HG03095 (cell line): ENCODE data around the gene LIMA1.
"Not testable (repeated sequence)": the region's sequence is repeated elsewhere in the genome, so short reads cannot be mapped to it uniquely, and the experiment has no call there.

Experiments
- ATAC-seq: cut with Tn5 transposase; IDR thresholded peaks from one replicate; pipeline ENCODE4 v1.9.1; 2021; ENCODE audit warnings: moderate library complexity; ENCODE audit not compliant: unreplicated experiment

Gene LIMA1

DNA sequence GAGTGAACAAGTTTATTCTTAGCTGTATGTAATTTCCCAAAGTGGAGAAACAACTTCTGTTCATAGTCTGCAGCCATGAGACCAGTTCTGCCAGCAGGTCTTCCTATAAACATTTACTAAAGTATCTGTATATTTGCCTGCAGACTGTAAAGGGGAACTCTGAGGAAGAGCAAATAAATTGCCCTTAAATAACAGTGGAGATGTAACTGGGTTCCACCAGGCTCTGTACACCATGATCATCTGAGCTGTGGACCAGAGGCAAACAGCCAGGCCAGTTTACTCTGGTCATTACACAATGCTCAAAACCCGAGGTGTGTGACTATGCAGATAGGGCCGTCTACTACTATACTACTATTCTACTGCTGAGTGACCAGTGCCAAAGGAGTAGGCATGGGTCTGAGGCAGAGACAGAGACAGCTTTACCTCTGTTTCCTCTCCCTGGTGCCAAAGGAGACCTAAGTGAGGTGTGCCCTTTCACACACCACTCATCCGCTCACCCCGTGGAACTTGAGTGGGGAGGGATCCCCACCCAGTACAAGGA is 95.0 kb downstream of the LIMA1 start:
- ATAC-seq: no peak

DNA sequence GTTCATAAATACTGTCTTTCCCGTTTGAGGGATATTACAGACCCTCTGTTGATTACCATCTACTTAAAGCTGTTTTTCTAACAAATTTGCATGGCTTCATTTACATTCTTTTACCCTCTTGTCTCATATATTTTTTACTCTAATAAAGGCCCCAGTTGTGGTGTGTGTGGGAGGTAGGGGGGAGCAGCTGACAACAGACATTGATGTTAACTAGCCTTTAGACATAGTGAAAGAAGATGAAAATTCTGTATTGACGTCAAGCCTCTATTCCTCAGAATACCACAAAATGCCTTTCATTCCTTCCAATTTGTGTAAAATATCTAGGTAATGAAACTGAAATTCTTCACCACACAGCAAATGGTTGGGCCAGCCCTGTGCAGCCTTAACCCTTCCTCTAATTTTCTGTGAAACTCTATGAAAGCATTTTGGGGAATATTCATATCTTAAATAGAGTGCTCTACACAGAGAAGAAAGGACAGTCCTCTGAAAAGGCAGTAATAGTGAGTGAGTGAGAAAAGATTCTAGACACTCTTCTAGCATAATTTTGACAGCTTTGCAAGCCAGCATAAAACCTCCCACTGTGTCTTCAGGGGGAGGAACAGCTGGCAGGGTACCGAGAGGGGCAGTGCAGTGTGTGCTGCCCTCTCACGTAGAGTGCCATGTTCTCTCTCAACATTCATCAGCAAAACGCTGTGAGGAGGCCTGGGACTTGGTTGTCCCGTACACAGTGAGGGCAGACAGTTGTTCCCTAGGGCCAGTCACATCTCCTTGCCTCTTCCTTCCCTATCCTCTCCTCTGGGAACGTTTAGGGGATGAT is 96.0 kb downstream of the LIMA1 start:
- ATAC-seq: peak; percentile 57

DNA sequence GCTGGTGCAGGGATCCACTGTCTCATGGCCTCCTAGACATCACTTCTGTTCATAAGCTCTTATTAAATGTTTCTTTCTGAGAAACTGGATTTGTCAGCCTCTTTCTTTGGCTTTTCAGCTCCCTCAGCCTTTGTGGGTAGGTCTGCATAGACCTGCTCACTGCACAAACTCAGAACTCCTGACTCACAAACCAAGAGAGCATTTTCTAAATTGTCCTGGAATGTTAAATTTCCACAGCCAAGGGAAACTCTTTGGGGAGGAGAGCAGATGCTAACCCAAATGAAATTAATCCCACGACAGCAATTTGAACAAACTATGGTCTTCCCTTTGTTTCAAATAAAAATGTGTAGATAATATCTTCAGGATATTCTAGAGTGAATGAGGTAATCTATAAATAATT is 96.6 kb downstream of the LIMA1 start:
- no peak for ATAC-seq

DNA sequence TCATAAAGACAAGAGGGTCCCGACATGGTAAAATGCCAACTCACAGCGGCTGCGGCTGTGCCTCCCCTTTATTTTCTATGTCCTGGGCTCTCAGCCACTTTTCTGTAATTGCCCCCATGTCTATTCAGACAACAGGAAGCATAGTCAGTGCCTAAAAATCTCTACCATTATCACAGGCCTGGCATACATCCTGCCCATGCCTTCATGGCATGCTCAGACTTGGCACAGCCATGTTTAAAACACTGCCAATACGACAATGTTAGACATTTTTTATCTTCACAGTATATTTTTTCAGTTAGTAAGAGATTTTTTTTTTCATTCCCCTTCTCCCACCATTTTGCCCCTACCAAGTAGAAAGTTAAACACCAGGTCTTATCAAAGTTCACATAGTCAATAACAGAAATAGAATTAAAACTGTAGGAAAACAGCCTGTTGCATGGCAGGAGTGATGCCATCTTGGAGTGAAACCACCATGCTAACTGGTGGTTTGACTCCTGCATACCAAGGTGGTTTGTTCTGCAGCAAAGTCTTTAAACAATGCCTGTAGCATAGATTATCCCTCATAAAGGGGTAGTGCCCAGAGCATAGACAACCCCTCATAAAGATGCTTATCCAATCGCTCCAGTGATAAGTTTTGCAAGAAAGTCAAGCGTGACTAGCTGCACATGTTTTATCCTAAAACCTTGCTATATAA is 97.2 kb downstream of the LIMA1 start:
- no peak for ATAC-seq

DNA sequence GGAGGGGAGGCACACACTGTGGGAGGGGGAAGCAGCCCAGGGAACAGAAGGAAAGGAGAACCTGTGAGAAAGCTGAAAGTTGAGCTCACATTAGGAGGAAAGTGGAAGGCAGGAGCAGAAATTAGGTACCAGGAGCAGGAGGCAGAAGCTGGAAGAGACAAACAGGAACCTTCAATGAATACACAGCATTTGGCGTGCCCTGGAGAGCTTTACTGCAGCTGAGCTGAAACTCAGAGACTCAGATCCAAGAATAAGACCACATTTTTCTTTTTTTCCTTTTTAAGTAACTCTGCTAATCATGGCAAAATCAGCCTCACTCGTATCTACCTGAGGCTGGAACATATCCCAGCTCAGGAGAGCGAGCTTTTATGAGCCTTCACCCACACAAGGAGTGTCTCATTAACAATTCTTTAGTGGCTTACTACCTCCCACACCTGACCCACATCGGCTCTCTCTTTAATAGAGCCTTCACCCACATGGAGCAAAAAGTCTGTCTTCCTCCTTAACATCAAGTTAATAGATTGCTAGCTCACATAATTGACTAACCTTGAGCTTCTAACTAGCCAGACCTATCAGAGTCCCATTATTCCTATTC is 97.9 kb downstream of the LIMA1 start:
- ATAC-seq: no peak

DNA sequence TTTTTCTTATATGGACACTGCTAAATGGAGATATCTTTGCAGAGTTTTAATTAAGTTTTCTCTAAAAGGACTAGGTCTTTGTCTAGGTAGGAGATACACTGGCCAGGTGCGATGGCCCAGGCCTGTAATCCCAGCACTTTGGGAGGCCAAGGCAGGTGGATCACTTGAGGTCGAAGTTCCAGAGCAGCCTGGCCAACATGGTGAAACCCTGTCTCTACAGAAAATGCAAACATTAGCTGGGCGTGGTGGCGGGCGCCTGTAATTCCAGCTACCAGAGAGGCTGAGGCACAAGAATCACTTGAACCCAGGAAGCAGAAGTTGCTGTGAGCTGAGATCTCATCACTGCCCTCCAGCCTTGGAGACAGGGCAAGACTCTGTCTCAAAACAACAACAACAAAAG is 99.1 kb downstream of the LIMA1 start:
- no peak for ATAC-seq

- ATAC-seq: no peak
Measured at GRCh38 chr12:50182461-50182860, 100.9 kb downstream of the LIMA1 start.

- no peak for ATAC-seq
Measured at GRCh38 chr12:50181691-50182090, 101.6 kb downstream of the LIMA1 start.

DNA sequence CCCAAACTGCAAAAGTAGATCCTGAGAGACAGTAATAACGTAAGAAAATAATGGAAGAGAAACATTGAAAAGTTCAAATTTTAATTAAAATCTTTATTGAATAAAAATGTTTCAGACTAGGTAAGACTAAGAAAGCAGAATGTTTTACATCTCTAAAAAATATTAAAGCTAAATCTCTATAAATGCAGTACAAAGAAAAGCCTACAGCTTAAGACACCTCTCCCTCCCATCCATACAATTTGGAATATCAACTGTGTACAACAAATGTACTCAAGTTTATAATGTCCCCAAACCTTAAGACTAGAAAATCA is 107.6 kb downstream of the LIMA1 start:
- ATAC-seq: no peak

- ATAC-seq: no peak
Measured at GRCh38 chr12:50174971-50175715, 108.2 kb downstream of the LIMA1 start.

GRCh38 chr12:50167049-50167828 is 116.1 kb downstream of the LIMA1 start, which contains the start of gene CERS5:
Gene CERS5 (minus strand): TSS chr12:50167369. CDS start chr12:50167297, 72 bp downstream.
- ATAC-seq: peak; percentile 97

DNA sequence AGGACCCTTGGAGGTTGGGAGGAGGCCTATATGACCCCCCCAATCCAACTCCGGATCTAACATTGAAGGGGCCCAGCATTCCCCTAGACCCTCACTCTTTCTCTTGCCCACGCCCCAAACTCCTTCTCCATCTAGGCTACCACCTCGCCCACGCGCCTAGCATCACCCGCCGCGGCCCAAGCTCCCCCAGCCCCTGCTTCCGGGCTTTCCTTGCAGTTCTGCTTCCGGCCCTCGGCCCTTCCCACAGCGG is 116.6 kb downstream of the LIMA1 start:
- peak; percentile 32 for ATAC-seq

- no peak for ATAC-seq
Measured at GRCh38 chr12:50164963-50165362, 118.4 kb downstream of the LIMA1 start.

GRCh38 chr12:50162230-50162629 is 121.1 kb downstream of the LIMA1 start:
- ATAC-seq: no peak

- no peak for ATAC-seq
Measured at GRCh38 chr12:50160643-50161042, 122.7 kb downstream of the LIMA1 start.

GRCh38 chr12:50157259-50157658 is 126.1 kb downstream of the LIMA1 start:
- no peak for ATAC-seq

- ATAC-seq: no peak
Measured at GRCh38 chr12:50156641-50157040, 126.7 kb downstream of the LIMA1 start.

DNA sequence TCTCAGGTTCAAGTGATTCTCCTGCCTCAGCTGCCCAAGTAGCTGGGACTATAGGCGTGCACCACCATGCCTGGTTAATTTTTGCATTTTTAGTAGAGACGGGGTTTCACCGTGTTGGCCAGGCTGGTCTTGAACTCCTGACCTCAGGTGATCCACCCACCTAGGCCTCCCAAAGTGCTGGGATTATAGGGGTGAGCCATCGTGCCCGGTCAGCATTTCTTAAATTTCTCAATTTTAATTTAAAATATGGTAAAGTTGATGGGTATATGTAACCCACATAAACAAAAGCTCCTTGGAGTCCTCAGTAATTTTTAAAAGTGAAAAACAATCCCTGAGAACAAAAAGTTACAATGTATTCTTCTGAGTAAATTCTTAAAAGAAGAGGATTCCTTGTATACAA is 128.4 kb downstream of the LIMA1 start:
- not testable (repeated sequence) for ATAC-seq

- no peak for ATAC-seq
Measured at GRCh38 chr12:50151047-50151687, 132.2 kb downstream of the LIMA1 start.

DNA sequence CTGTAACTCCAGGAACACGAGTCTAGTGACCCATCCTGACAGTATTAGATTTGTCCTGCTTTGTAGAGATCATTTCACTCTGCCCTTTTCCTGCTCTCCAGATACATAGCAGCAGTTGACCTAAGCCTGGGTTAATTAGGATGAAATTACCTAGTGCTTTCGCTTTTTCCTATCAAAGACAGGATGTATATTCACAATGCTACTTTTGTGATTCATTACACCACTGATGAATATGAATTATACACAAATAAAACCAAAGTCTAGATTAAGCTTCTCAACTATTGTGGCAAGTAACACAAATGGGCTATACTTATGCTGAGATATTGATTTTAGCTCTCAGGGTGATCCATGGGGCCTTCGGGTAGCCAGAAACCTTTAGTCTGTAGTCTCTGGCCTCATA is 134.0 kb downstream of the LIMA1 start:
- ATAC-seq: no peak
